Nephron progenitor cell (in vitro differentiated cells): ENCODE results near the gene MKRN2.

Experiments used
- DNase-seq: peaks from one replicate; pipeline ENCODE4 v3.0.0; 2021
- H3K27ac Mint-ChIP-seq: 2 replicates; pipeline ENCODE4 v1.8.0; 2021; ENCODE audit warnings: mild to moderate bottlenecking, moderate library complexity, mixed read lengths
- H3K27me3 Mint-ChIP-seq: 2 replicates; pipeline ENCODE4 v1.8.0; 2021; ENCODE audit warnings: mild to moderate bottlenecking, low read depth, mixed read lengths; ENCODE audit not compliant: poor library complexity
- H3K36me3 Mint-ChIP-seq: 2 replicates; pipeline ENCODE4 v1.8.0; 2021; ENCODE audit warnings: low read depth, mixed read lengths
- H3K4me1 Mint-ChIP-seq: 2 replicates; pipeline ENCODE4 v1.8.0; 2021; ENCODE audit warnings: mixed read lengths
- H3K4me3 Mint-ChIP-seq: 2 replicates; pipeline ENCODE4 v1.8.0; 2021; ENCODE audit warnings: mild to moderate bottlenecking, moderate library complexity, mixed read lengths
- H3K9me3 Mint-ChIP-seq: 2 replicates; pipeline ENCODE4 v1.8.0; 2021; ENCODE audit warnings: mild to moderate bottlenecking, moderate library complexity, mixed read lengths
- CTCF ChIP-seq: fragments of 200-600 bp; sonication (generic); IDR thresholded peaks from 2 replicates; pipeline ENCODE4 v1.5.0; 2021; ENCODE audit warnings: antibody characterized with exemption

Gene MKRN2

GRCh38 chr3:12577379-12577778 lies 20.5 kb downstream of the MKRN2 start:
- Mint-ChIP-seq H3K9me3 (no peaks in the 10 kb centered on the region), H3K27me3 (no peaks in the 10 kb centered on the region), H3K36me3 (peaks cover 76% of the 10 kb centered on the region), H3K4me3 (no peak overlapping the region), H3K4me1 (no peaks in the 10 kb centered on the region), H3K27ac (no peak overlapping the region)
- TF ChIP-seq CTCF: no peak
- no peak for DNase-seq

- no peak overlapping the region for H3K4me3 Mint-ChIP-seq
- no peak for DNase-seq
- H3K27ac Mint-ChIP-seq: no peak overlapping the region
- no peaks in the 10 kb centered on the region for H3K27me3 Mint-ChIP-seq
- peaks cover 74% of the 10 kb centered on the region for H3K36me3 Mint-ChIP-seq
- no peaks in the 10 kb centered on the region for H3K4me1 Mint-ChIP-seq
- H3K9me3 Mint-ChIP-seq: no peaks in the 10 kb centered on the region
- TF ChIP-seq CTCF: no peak
These were observed 21.9 kb downstream of the MKRN2 start for GRCh38 chr3:12578742-12579141.

- no peak for DNase-seq
- no peaks in the 10 kb centered on the region for H3K4me1 Mint-ChIP-seq
- H3K36me3 Mint-ChIP-seq: peaks cover 74% of the 10 kb centered on the region
- no peak for TF ChIP-seq CTCF
- no peaks in the 10 kb centered on the region for H3K27me3 Mint-ChIP-seq
- H3K9me3 Mint-ChIP-seq: no peaks in the 10 kb centered on the region
- peak overlapping the region; percentile 88 for H3K27ac Mint-ChIP-seq
- H3K4me3 Mint-ChIP-seq: no peak overlapping the region
These were observed 22.6 kb downstream of the MKRN2 start for GRCh38 chr3:12579456-12579855.

GRCh38 chr3:12579905-12580304 lies 23.0 kb downstream of the MKRN2 start:
- H3K4me1 Mint-ChIP-seq: no peaks in the 10 kb centered on the region
- no peak for DNase-seq
- H3K9me3 Mint-ChIP-seq: no peaks in the 10 kb centered on the region
- H3K36me3 Mint-ChIP-seq: peaks cover 74% of the 10 kb centered on the region
- no peak overlapping the region for H3K4me3 Mint-ChIP-seq
- peak overlapping the region; percentile 88 for H3K27ac Mint-ChIP-seq
- H3K27me3 Mint-ChIP-seq: no peaks in the 10 kb centered on the region
- TF ChIP-seq CTCF: no peak

GRCh38 chr3:12582730-12583129 lies 25.8 kb downstream of the MKRN2 start:
- Mint-ChIP-seq H3K36me3 (peaks cover 65% of the 10 kb centered on the region), H3K9me3 (no peaks in the 10 kb centered on the region), H3K4me3 (no peak overlapping the region), H3K4me1 (peaks cover 6% of the 10 kb centered on the region), H3K27me3 (no peaks in the 10 kb centered on the region), H3K27ac (no peak overlapping the region)
- no peak for DNase-seq
- TF ChIP-seq CTCF: no peak

GRCh38 chr3:12583280-12583679 lies 26.4 kb downstream of the MKRN2 start:
- H3K27ac Mint-ChIP-seq: no peak overlapping the region
- H3K27me3 Mint-ChIP-seq: no peaks in the 10 kb centered on the region
- peaks cover 62% of the 10 kb centered on the region for H3K36me3 Mint-ChIP-seq

More at GRCh38 chr3:12583280-12583679, 26.4 kb downstream of the MKRN2 start:
- TF ChIP-seq CTCF: no peak
- H3K9me3 Mint-ChIP-seq: no peaks in the 10 kb centered on the region
- H3K4me3 Mint-ChIP-seq: no peak overlapping the region
- no peak for DNase-seq
- peaks cover 6% of the 10 kb centered on the region for H3K4me1 Mint-ChIP-seq
